Right ventricle myocardium superior (tissue), 1 donor: ENCODE results near the gene PARS2. TPM values are rescaled to one million over a fixed set of nuclear protein-coding genes. Genes with fewer than 3 reads are reported as not detected.

Experiments
- ATAC-seq: fragments of 200-7000 bp; cut with Tn5 transposase; one replicate; pipeline ENCODE4 v1.9.1; 2020; ENCODE audit warnings: mild to moderate bottlenecking; ENCODE audit not compliant: poor library complexity
- DNase-seq: peaks from one replicate; pipeline ENCODE4 v3.0.0-alpha.2; 2020
- intact Hi-C: fragments of 100-400 bp; cut with DNase I; formaldehyde crosslinking; loops from one replicate; pipeline ENCODE4 v1.11.2; 2022
- total RNA-seq: library from RNA; stranded (reverse); fragmentation: NEBNext Ultra II Directional; extraction: Animal tissue kit (Norgen Biotek cat#: 25700); gene quantifications from one replicate; pipeline ENCODE4 v1.2.1, GENCODE V29; 2021
- donor health status: DM: no; HTN: yes; CAD: no; lungs with severe emphysema.

Gene PARS2
- total RNA-seq, 1 donor from 2014 or later, result 4.0 TPM

- ATAC-seq, result peak; percentile 76
- DNase-seq, result peak; percentile 61
- intact Hi-C loops, result no loop called here
Observed at GRCh38 chr1:54800899-54801759, 36.8 kb upstream of the PARS2 start, which contains the start of gene TTC22. Gene TTC22 (minus strand): TSS chr1:54801323. CDS start chr1:54801163, 160 bp downstream.

DNA sequence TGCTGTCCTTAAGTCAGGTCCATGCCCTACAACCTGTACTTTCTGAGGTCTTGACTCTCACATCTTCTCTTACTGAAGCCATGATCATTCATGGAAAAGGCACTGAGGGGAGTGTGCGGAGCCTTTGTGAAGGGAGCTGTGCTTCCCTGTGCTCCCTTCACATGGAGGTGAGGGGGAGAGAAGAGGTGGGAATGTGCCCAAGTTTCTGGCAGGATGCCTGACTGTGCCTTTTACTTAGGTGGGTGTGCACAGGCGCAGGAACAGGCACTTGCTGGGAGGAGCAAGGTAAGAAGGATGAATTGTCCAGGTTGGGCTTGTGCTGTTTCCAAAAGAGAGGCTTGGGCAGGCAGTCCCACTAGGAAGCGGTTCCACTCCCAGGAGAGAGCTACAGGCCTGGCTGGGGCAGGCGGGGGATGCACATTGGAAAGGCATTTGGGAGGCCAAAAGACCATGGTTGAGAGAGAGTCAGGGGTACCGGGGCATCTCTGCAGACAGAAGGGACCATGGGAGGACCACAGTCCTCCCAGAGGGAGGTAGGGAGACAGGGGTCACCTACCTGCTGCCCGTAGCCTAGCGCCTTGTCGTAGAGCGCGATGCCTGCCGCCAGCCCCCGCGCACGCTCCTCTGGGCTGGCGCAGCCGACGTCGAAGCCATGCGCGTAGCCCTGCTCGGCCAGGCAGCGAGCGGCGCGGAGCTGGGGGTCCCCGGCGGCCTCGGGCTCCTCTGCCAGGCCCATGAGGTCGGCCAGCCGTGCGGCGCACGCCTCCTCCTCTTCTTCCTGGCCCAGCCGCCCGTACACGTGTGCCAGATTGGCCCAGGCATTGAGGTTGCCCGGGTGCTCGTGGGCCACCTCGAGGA is 35.9 kb upstream of the PARS2 start:
- no peak for DNase-seq
- intact Hi-C loops, result no loop called here
- ATAC-seq, result peak; percentile 7

GRCh38 chr1:54798769-54799641 is 34.7 kb upstream of the PARS2 start:
- DNase-seq, result no peak
- ATAC-seq, result peak; percentile 6
- intact Hi-C loops, result no loop called here

- ATAC-seq, result no peak
- DNase-seq, result no peak
- intact Hi-C loops, result no loop called here
Observed at GRCh38 chr1:54798206-54798605, 33.9 kb upstream of the PARS2 start.

DNA sequence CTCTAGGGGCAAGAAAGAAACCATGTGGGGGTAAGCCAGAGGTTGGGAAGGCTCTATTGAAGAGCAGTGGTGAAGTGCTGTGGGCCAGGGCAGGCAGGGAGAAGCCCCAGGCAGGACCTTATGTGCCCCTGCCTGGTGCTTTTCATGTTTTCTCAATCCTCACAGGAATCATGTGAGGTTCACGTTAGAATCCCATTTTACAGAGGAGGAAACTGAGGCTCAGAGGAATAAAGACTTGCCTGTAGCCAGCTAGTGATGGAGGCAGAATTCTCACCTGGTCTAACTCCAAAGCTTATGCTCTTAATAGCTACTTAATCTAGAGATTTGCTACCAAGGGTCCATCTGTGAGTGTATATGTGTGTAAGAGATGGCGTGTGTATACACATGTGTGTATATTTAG is 32.6 kb upstream of the PARS2 start:
- DNase-seq (no peak), ATAC-seq (no peak)
- intact Hi-C loops, result no loop called here

DNA sequence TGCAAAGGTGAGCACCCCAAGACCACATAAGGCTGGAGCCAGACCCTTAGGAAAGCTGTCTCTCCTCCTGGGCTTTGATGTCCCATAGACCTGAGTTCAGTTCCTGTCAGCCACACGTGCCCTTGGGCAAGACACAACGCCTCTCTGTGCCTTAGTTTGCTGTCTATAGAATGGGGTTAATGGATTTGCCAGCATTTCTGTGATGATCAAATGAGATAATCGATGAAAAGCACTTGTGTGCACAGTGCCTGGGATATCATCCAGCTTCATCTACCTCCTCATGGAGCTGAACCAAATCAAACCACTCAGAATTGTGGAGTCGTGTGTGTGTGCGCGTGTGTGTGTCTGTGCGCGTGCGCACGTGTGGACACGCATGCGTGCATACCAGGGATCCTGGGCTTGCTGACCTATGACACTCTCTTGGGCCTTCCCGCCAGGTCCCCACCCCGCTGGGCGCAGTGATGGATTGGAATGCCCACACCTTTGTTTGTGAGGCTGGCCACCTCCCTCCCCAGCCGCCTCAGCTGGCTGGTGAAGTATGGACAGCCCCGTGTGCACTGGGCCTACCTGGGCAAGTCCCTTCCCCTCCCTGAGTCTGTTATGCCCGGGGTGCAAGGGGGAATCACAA is 31.6 kb upstream of the PARS2 start:
- intact Hi-C loops, result no loop called here
- no peak for ATAC-seq

GRCh38 chr1:54795356-54795665 is 31.0 kb upstream of the PARS2 start:
- ATAC-seq (no peak), DNase-seq (no peak)
- intact Hi-C loops, result no loop called here

More for the DNA sequence above, 31.6 kb upstream of the PARS2 start:
- DNase-seq, result no peak

DNA sequence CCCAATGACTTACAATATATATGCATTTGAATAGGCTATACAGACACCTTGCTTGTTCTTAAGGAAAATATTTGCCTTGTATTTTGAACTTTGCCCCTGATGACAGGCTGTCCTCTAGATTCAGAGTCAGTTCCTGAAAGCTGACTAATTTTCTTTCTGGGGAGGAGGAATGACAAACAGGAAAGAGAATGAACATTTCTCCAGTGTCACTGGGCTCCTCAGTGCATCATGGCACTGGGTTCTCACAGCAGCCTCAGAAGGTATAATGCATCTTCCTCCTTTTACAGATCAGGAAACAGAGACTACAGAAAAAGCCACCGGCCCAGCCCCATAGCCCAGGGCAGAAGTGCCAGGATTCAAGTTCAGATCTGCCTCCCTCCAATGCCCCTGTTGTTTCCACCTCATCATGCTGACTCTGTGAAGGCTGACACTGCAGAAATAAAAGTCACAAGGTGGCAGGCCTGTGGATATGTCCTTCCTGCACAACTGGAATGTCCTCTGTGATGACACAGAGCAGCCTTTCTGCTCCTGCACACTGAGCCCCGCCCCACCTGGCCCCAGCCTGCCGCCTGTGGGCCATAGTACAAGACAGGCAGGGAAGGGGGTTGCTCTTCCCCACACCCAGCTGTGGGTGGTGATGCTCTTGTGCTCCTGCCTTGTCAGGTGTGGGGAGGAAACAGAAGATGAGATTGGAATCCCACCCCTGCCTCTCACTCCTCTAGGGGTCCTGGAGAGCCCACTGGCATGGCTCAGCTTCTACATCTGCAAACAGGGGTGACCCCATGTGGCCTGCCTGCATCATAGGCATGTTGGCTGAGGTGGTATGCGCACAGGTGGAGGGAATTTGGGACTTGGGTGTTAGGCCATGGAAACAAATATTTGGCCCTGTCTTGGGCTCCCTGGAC is 30.4 kb upstream of the PARS2 start:
- no peak for ATAC-seq
- intact Hi-C loops, result no loop called here
- DNase-seq, result no peak

- intact Hi-C loops, result no loop called here
- no peak for DNase-seq
- no peak for ATAC-seq
Observed at GRCh38 chr1:54792686-54793282, 28.5 kb upstream of the PARS2 start.

GRCh38 chr1:54791880-54792522 is 27.7 kb upstream of the PARS2 start:
- intact Hi-C loops, result no loop called here
- no peak for ATAC-seq

GRCh38 chr1:54788459-54788858 is 24.1 kb upstream of the PARS2 start:
- intact Hi-C loops, result no loop called here
- no peak for DNase-seq

More at GRCh38 chr1:54791880-54792522, 27.7 kb upstream of the PARS2 start:
- no peak for DNase-seq

GRCh38 chr1:54787604-54788003 is 23.3 kb upstream of the PARS2 start:
- intact Hi-C loops, result no loop called here
- ATAC-seq (no peak), DNase-seq (no peak)

More at GRCh38 chr1:54788459-54788858, 24.1 kb upstream of the PARS2 start:
- ATAC-seq, result no peak

GRCh38 chr1:54786778-54787177 is 22.5 kb upstream of the PARS2 start:
- intact Hi-C loops, result no loop called here
- DNase-seq (no peak), ATAC-seq (no peak)

DNA sequence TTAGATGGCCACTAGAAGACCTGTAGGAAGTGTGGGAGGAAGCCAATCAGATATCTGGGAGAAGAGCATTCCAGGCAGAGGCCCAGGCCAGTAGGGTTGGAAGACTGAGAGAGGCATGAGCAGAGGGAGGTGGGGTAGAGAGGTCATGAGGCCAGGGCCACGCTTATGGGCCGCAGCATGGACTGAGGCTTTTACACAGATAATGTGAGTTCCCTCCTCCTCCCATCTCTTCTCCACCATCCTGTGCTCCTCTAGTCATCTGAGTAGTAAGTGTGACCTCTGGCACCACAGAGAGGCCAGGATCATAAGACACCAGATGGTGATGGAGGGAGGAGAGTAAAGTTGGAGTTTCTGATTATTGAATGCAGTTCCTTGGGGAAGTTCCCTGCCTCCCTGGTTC is 19.7 kb upstream of the PARS2 start:
- intact Hi-C loops, result no loop called here
- no peak for DNase-seq
- no peak for ATAC-seq

GRCh38 chr1:54782588-54782987 is 18.3 kb upstream of the PARS2 start:
- ATAC-seq, result no peak

DNA sequence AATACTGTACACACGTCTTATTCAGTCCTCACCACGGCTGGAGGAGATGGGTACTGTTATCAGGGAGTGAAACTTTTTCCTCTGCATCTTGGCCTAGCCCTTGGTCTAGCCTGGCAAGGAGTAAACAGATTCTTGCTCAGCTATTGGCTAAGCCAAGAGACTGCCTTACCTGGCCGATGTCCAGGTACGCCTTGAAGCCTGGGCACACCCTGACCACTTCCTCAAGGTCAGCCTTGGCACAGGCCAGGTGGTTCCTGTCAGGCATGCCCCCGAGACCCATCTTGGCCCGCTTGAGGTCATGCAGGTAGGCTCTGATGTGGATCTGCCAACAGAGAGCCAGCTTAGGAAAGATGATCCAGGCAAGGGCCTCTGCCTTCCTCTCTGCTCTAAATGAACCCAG is 17.8 kb upstream of the PARS2 start:
- intact Hi-C loops, result no loop called here
- DNase-seq (no peak), ATAC-seq (no peak)

More at GRCh38 chr1:54782588-54782987, 18.3 kb upstream of the PARS2 start:
- no peak for DNase-seq
- intact Hi-C loops, result no loop called here
